Coronary artery (tissue), 2 donors: ENCODE data around the gene COMMD3.

Experiments used
- DNase-seq: peaks from one replicate; pipeline ENCODE4 v3.0.0-alpha.2; 2017; ENCODE audit warnings: low spot score
- H3K27ac ChIP-seq, 2 donors: fragments of 200-600 bp; sonication (generic); one replicate each; pipeline ENCODE4 v1.5.1; 2016 to 2019
- H3K4me3 ChIP-seq: fragments of 200-600 bp; sonication (generic); 2 replicates; pipeline ENCODE4 v1.5.1; 2016; ENCODE audit warnings: mild to moderate bottlenecking, moderate library complexity
- CTCF ChIP-seq: fragments of 200-600 bp; sonication (generic); IDR thresholded peaks from one replicate; pipeline ENCODE4 v1.5.1; 2019; ENCODE audit warnings: antibody characterized with exemption

The COMMD3 gene

GRCh38 chr10:22333167-22333974 is 17.2 kb downstream of the COMMD3 start:
- H3K27ac ChIP-seq = no peak overlapping the region
- TF ChIP-seq CTCF = no peak

DNA sequence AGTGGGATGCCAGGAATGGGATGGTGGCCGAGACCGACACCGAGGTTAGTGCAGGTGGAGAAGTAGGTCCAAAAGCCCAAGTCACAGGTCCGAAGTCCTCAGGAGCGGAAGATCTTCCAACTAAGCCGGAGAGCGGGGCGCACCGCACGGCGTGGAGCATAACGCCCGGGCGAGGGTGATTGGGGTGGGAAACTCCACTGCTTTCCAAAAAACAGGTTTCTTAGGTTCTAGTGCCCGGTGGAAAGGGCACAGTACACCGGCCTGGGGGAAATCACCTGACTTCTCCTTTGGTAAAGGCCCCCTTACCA is 17.7 kb downstream of the COMMD3 start:
- no peak overlapping the region for H3K27ac ChIP-seq
- H3K4me3 ChIP-seq = no peak overlapping the region
- no peak for DNase-seq
- no peak for TF ChIP-seq CTCF

More at GRCh38 chr10:22333167-22333974, 17.2 kb downstream of the COMMD3 start:
- DNase-seq = no peak
- H3K4me3 ChIP-seq = no peak overlapping the region

- peak overlapping the region; percentile 65 for H3K4me3 ChIP-seq
- no peak for DNase-seq
- H3K27ac ChIP-seq = peak overlapping the region in 1 of 2 donors; percentile 29
- no peak for TF ChIP-seq CTCF
These were observed 18.4 kb downstream of the COMMD3 start for GRCh38 chr10:22334414-22335172.

DNA sequence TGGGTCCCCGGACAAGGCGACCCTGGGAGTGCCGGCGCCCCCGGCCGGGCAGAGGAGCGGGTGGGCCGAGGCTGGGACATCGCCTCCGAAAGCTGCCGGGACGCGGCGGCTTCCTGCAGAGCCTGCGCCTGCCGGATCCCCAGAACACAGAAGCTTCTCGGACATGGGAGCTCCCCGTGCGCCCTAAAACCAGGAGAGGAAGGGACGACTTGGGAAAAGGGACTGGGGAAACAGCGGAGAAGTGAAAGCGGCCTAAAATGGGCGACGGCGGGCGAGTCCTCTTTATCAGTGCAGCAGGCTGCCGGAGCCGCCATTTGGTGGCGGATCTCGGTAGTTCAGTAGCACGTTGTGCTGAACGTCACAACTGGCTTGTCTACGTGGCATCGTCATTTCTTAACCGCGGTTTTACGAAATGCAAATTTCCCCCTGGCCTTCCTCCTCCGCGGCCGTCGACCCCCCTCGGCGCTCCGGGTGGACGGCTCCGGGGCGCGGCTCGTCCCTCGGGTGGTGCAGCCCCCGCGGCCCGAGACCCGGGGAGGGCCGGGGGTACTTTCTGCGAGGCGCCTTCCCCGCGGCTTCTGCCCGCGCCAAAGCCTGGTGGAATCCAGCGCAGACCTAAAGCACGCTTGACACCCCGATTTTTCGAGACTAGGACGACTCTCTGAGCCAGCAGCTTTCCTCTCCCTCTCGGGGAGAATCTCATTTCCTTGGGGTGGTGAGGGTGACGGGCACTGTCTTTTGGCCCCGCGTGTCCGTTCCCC is 19.2 kb downstream of the COMMD3 start:
- peak overlapping the region in 1 of 2 donors; percentile 29 for H3K27ac ChIP-seq
- TF ChIP-seq CTCF = no peak
- DNase-seq = peak; percentile 74
- H3K4me3 ChIP-seq = peak overlapping the region; percentile 65

DNA sequence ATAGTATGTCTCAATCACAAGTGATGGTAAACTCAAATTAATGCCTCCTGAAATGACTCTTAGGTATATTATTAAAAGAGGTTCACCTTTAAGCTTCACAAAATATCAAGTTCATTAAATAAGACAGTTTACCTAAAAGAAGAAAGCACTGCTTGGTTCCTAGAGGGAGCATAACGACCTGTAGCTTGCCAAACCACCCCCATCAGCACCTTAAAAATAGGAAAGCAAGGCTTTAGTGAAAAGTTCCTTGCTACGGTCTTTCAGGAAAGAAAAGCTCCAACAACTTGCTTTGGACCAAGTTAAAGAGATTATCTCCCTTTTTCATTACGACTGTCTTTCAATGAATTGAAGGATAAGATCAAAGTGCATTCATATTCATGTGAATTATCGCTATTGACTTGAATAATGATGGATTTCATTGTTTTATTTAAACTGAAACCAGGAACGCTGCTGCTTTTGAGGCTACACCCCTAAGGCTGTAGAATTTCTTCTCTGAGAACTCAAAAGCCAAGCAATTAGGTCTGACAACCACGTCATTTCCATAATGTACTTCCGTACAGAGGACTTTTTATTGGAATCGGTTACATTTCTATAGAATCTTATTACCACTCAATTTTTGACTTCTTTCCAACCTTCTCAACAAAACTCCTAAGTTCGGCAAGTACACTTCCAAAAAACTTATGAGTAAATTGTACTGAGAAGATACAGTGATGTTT is 22.2 kb downstream of the COMMD3 start:
- no peak for TF ChIP-seq CTCF
- no peak for DNase-seq
- H3K4me3 ChIP-seq = no peak overlapping the region
- H3K27ac ChIP-seq = no peak overlapping the region

- H3K4me3 ChIP-seq = no peak overlapping the region
- no peak for TF ChIP-seq CTCF
- H3K27ac ChIP-seq = no peak overlapping the region
- DNase-seq = no peak
These were observed 22.7 kb downstream of the COMMD3 start for GRCh38 chr10:22338931-22339330.
